CD8-positive, alpha-beta memory T cell (primary cell): ENCODE results near the gene PKD2. TPM values are rescaled to one million over a fixed set of nuclear protein-coding genes. Genes with fewer than 3 reads are reported as not detected.
A peak's percentile ranks its signal among the peaks of the same experiment; 100 is the strongest.

Source experiments
- CTCF ChIA-PET: fragments of 350-600 bp; sonication (Branson Sonifier 250); formaldehyde crosslinking; loops from one replicate; lab custom pipeline; 2021; ENCODE audit warnings: antibody characterized with exemption; lab: Charles Lee
- POLR2A ChIA-PET: fragments of 350-600 bp; sonication (Branson Sonifier 250); formaldehyde crosslinking; loops from one replicate; lab custom pipeline; 2021; ENCODE audit warnings: antibody characterized with exemption; lab: Charles Lee
- DNase-seq, 5 donors: peaks; one replicate each; pipeline versions ENCODE4 v3.0.0 to v3.0.0-alpha.2; 2020 to 2022; ENCODE audit warnings: mixed read lengths in 1 of 5
- H3K27ac ChIP-seq: one replicate; pipeline ENCODE4 v1.7.0; 2013; ENCODE audit warnings: low read depth, mild to moderate bottlenecking, low read length, moderate library complexity
- H3K27me3 ChIP-seq: 2 replicates; pipeline ENCODE4 v1.7.0; 2013; ENCODE audit warnings: low read length, mild to moderate bottlenecking; ENCODE audit not compliant: insufficient read depth, poor library complexity, severe bottlenecking
- H3K36me3 ChIP-seq: 2 replicates; pipeline ENCODE4 v1.7.0; 2013; ENCODE audit warnings: mild to moderate bottlenecking, low read length, moderate library complexity; ENCODE audit not compliant: insufficient read depth
- H3K4me1 ChIP-seq: 2 replicates; pipeline ENCODE4 v1.7.0; 2013; ENCODE audit warnings: mild to moderate bottlenecking, low read length, moderate library complexity; ENCODE audit not compliant: insufficient read depth
- H3K4me3 ChIP-seq: 2 replicates; pipeline ENCODE4 v1.7.0; 2013; ENCODE audit warnings: mild to moderate bottlenecking, low read length
- H3K9me3 ChIP-seq: 2 replicates; pipeline ENCODE4 v1.7.0; 2013; ENCODE audit warnings: mild to moderate bottlenecking, low read length
- H3K27ac Mint-ChIP-seq, 8 donors: one replicate each; pipeline ENCODE4 v1.8.0; 2020 to 2021; ENCODE audit warnings: mixed read lengths in 8 of 8, mild to moderate bottlenecking in 6 of 8, inconsistent platforms in 3 of 8, moderate library complexity in 3 of 8
- H3K27me3 Mint-ChIP-seq, 2 donors: one replicate each; pipeline ENCODE4 v1.8.0; 2020 to 2021; ENCODE audit warnings: mixed read lengths in 2 of 2, mild to moderate bottlenecking in 1 of 2, moderate library complexity in 1 of 2
- H3K36me3 Mint-ChIP-seq, 3 donors: one replicate each; pipeline ENCODE4 v1.8.0; 2020 to 2021; ENCODE audit warnings: mixed read lengths in 3 of 3, inconsistent platforms in 1 of 3, mild to moderate bottlenecking in 1 of 3
- H3K4me1 Mint-ChIP-seq, 3 donors: one replicate each; pipeline ENCODE4 v1.8.0; 2020 to 2021; ENCODE audit warnings: mixed read lengths in 3 of 3, inconsistent platforms in 1 of 3, mild to moderate bottlenecking in 1 of 3
- H3K4me3 Mint-ChIP-seq, 7 donors: one replicate each; pipeline ENCODE4 v1.8.0; 2020 to 2021; ENCODE audit warnings: mixed read lengths in 7 of 7, mild to moderate bottlenecking in 6 of 7, moderate library complexity in 4 of 7, inconsistent platforms in 2 of 7
- H3K9me3 Mint-ChIP-seq, 5 donors: one replicate each; pipeline ENCODE4 v1.8.0; 2020 to 2022; ENCODE audit warnings: mixed read lengths in 5 of 5, mild to moderate bottlenecking in 3 of 5, moderate library complexity in 2 of 5, inconsistent platforms in 1 of 5
- polyA plus RNA-seq: library from polyadenylated mRNA; unstranded; fragments of 300-500 nt; fragmentation: Illumina TruSeq; gene quantifications from one replicate; pipeline ENCODE4 v1.2.3, GENCODE V29; 2021
- total RNA-seq, 2 experiments: library from RNA; stranded (reverse); gene quantifications; one replicate each; pipeline ENCODE4 v1.2.3, GENCODE V29; 2021

Gene PKD2
- total and polyA plus RNA-seq, 3 experiments from 2014 or later = 4.9 to 8.3 (median 7.1) TPM

DNA sequence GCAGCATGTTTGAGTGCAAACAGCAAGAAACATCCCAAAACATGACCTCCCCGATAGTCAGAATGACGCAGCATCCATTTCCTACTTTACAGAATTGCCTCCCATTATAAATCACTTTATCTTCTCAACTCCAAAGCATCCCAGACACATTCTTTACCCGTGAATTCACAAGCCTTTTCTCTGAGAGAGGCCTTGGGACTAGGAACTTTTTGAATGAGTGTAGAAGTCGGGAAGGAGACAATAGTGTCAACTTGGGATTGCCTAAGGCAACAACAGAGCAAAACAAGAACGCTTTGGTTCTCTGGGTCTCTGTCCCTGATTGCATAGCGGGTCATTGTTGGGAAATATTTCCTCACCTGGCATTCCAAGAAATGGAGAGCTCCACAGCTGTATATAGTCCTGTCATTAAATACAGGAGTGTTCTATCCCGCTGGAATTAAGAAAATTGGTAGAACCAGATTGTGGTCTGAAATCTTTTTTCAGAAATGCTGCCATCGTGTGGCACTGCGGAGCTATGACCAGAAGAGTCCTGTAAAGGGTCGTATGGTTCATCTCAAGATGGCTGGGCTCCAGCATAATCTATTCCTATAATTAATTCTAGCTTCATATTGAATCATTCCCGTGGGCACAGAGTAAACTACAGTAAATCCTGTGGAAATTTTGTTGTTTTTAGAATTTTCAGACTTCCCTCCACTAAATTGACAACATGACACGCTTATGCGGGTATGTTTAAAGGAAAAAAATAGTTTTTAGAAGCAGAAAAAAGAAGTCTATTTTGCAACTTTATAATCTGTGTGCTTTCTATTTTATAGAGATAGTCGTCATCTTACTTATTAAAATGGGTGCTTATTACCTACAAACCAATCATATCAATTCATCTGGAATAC, 33.9 kb upstream of the PKD2 start:
- POLR2A ChIA-PET = no interaction called here
- Histone ChIP-seq H3K4me3 (no peak overlapping the region), H3K36me3 (no peaks in the 10 kb centered on the region), H3K27me3 (peaks cover 3% of the 10 kb centered on the region), H3K4me1 (peaks cover 8% of the 10 kb centered on the region), H3K9me3 (no peaks in the 10 kb centered on the region), H3K27ac (no peak overlapping the region)
- Mint-ChIP-seq H3K36me3 (no peaks in the 10 kb centered on the region), H3K27ac (no peak overlapping the region), H3K4me1 (peaks cover 9 to 13% (median 10%) of the 10 kb centered on the region in 3 donors), H3K4me3 (no peak overlapping the region), H3K9me3 (no peaks in the 10 kb centered on the region), H3K27me3 (peaks cover 25 to 48% of the 10 kb centered on the region in 2 donors)
- DNase-seq = peak in 2 of 5 donors; percentile 6 to 47
- CTCF ChIA-PET = interaction anchor here (0.8 to 1.6 kb wide), 4 partner anchors 10 to 36 kb away, joined by 3 to 5 read pairs (median 4); no protein-coding TSS in a partner anchor

DNA sequence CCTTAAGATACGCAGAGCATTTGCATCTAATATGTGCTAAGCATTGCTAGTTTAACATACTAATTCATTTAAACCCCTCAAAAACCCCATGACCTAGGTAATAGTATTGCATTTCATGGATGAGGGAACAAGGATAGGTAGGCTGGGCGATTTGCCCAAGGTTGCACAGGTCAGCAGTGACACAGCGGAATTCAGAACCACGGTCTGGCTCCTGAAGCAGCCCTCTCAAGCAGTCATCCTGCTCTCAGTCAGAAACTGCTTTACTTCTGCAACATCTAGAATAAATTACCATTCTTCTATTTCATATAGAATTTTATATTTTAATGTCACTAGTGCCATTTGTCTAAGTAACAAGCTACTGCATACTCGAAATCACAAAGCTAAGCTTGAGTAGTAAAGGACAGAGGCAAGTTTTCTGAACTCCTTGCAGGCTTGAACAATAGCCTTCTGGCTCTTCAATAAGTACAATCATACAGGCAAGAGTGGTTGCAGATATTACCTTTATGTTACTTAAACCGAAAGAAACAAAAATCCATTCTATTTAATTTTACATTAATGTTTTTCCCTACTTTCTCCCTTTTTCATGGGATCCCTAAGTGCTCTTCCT, 32.5 kb upstream of the PKD2 start:
- Histone ChIP-seq H3K36me3 (no peaks in the 10 kb centered on the region), H3K4me3 (no peak overlapping the region), H3K4me1 (peaks cover 8% of the 10 kb centered on the region), H3K27ac (no peak overlapping the region), H3K27me3 (peaks cover 3% of the 10 kb centered on the region), H3K9me3 (no peaks in the 10 kb centered on the region)
- peak overlapping the region in 2 of 7 donors; percentile 35 to 59 for H3K4me3 Mint-ChIP-seq
- H3K27me3 Mint-ChIP-seq = peaks cover 28 to 51% of the 10 kb centered on the region in 2 donors
- H3K27ac Mint-ChIP-seq = no peak overlapping the region
- ChIA-PET CTCF (no interaction called here), POLR2A (no interaction called here)
- no peak for DNase-seq
- no peaks in the 10 kb centered on the region for H3K9me3 Mint-ChIP-seq
- H3K36me3 Mint-ChIP-seq = no peaks in the 10 kb centered on the region
- H3K4me1 Mint-ChIP-seq = peaks cover 9 to 13% (median 10%) of the 10 kb centered on the region in 3 donors

DNA sequence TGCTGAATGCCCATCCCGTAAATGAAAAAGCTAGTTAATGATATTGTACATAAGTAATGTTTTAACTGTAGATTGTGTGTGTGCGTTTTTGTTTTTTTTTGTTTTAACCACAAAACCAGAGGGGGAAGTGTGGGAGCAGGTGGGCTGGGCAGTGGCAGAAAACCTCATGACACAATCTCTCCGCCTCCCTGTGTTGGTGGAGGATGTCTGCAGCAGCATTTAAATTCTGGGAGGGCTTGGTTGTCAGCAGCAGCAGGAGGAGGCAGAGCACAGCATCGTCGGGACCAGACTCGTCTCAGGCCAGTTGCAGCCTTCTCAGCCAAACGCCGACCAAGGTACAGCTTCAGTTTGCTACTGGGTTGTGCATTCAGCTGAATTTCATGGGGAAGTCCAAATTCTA, 32.0 kb upstream of the PKD2 start, which contains the start of gene SPP1:
Gene SPP1, plus strand, starts transcription at position 249 of the 400 bp plus-strand sequence. CDS start 1,182 bp downstream, outside the sequence.
- Mint-ChIP-seq H3K4me1 (peaks cover 9 to 13% (median 10%) of the 10 kb centered on the region in 3 donors), H3K4me3 (peak within 1 kb of the TSS in 2 of 7 donors; percentile 35 to 59), H3K9me3 (no peaks in the 10 kb centered on the region), H3K36me3 (no peaks in the 10 kb centered on the region), H3K27ac (peak within 1 kb of the TSS in 1 of 8 donors; percentile 10), H3K27me3 (peaks cover 28 to 51% of the 10 kb centered on the region in 2 donors)
- peaks cover 3% of the 10 kb centered on the region for H3K27me3 ChIP-seq
- ChIA-PET CTCF (no interaction called here), POLR2A (no interaction called here)
- H3K36me3 ChIP-seq = no peaks in the 10 kb centered on the region
- H3K4me1 ChIP-seq = peaks cover 8% of the 10 kb centered on the region
- no peak within 1 kb of the TSS for H3K4me3 ChIP-seq
- H3K27ac ChIP-seq = no peak within 1 kb of the TSS
- no peaks in the 10 kb centered on the region for H3K9me3 ChIP-seq
- no peak for DNase-seq

DNA sequence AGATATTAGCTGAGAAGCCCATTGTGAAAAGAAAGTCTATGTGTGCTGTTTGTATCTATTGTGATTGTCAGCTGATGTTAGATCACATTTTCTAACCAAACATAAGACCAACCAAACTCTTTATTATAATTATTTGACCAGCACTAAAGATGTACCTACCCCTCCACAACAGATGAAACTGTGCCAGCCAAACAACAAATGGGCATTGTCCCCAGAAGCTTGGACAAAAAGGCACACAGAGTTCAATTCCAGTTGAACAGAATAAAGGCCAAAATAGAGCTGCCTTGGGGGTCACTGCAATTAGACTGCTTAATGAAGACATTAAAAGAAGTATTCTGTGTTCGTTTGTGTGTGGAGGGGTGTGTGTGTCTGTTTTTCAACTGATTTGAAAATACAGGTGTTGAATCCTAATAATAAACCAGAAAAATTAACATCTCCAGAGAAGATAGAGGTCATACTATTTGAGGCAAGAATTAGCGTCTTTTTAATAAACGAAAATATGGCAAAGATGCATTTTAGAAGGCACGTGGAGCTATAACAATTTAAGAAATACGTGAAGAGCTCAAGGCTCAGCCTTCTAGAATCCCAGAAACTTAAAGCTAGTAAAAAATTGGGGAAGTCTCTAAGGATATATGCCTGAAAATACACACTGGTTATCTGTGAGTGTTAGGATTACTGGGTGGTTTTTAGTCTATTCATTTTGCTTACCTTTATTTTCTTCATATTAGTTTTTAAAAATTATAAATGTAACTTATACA, 29.7 kb upstream of the PKD2 start:
- no peak for DNase-seq
- Histone ChIP-seq H3K4me3 (no peak overlapping the region), H3K36me3 (no peaks in the 10 kb centered on the region), H3K27me3 (peaks cover 3% of the 10 kb centered on the region), H3K4me1 (peaks cover 8% of the 10 kb centered on the region), H3K9me3 (no peaks in the 10 kb centered on the region), H3K27ac (no peak overlapping the region)
- no peak overlapping the region for H3K27ac Mint-ChIP-seq
- peaks cover 9 to 13% (median 10%) of the 10 kb centered on the region in 3 donors for H3K4me1 Mint-ChIP-seq
- no peaks in the 10 kb centered on the region for H3K9me3 Mint-ChIP-seq
- H3K36me3 Mint-ChIP-seq = peaks cover 0 to 3% (median 0%) of the 10 kb centered on the region in 3 donors
- POLR2A ChIA-PET = no interaction called here
- H3K4me3 Mint-ChIP-seq = no peak overlapping the region
- H3K27me3 Mint-ChIP-seq = peaks cover 27 to 60% of the 10 kb centered on the region in 2 donors
- CTCF ChIA-PET = interaction anchor here (2.4 kb wide), 1 partner anchor 9 kb away, joined by 6 read pairs; no protein-coding TSS in a partner anchor

DNA sequence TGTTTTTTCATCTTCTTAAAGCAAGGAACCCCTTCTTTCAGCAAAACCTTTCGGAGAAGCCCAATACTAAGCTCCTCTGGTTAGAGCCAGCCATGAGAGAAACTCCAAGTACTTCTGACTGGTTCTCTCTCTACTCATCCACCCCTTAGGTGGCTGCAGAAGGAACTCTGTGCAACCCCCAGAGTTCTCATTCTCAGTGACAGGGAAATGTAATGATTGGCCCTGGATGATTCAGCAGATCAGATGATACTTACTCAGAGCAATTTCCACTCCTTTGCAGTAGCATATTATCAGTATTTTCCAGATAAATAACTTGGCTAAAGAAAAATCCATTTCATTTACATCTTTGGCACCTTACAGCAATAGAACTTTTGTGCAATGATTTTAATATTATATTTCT, 28.8 kb upstream of the PKD2 start:
- Mint-ChIP-seq H3K4me1 (peaks cover 8 to 11% (median 9%) of the 10 kb centered on the region in 3 donors), H3K36me3 (peaks cover 0 to 3% (median 0%) of the 10 kb centered on the region in 3 donors), H3K9me3 (no peaks in the 10 kb centered on the region), H3K27me3 (peaks cover 21 to 56% of the 10 kb centered on the region in 2 donors), H3K4me3 (no peak overlapping the region), H3K27ac (no peak overlapping the region)
- no peaks in the 10 kb centered on the region for H3K9me3 ChIP-seq
- CTCF ChIA-PET = interaction anchor here (2.4 kb wide), 1 partner anchor 10 kb away, joined by 6 read pairs; no protein-coding TSS in a partner anchor
- POLR2A ChIA-PET = no interaction called here
- peaks cover 8% of the 10 kb centered on the region for H3K4me1 ChIP-seq
- H3K27me3 ChIP-seq = peaks cover 3% of the 10 kb centered on the region
- no peak overlapping the region for H3K27ac ChIP-seq
- no peak for DNase-seq
- H3K4me3 ChIP-seq = no peak overlapping the region
- H3K36me3 ChIP-seq = no peaks in the 10 kb centered on the region

DNA sequence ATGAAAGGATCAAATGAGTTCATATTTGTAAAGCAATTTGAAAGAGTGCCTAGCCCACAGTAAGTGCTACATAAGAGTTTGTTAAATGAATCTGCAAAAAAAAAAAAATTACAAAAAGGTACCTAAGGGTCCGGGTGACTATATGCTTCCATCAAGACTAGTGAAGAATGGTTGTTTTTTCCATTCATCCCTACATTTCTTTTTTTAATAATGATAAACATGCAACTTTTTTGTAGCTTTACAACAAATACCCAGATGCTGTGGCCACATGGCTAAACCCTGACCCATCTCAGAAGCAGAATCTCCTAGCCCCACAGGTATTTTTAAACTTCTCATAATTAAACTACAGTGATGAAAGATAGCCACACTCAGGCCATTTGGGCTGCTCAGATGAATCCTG, 27.6 kb upstream of the PKD2 start:
- CTCF ChIA-PET = interaction anchor here (2.4 kb wide), 1 partner anchor 12 kb away, joined by 6 read pairs; no protein-coding TSS in a partner anchor
- Histone ChIP-seq H3K4me3 (no peak overlapping the region), H3K36me3 (no peaks in the 10 kb centered on the region), H3K4me1 (peaks cover 8% of the 10 kb centered on the region), H3K27me3 (peaks cover 3% of the 10 kb centered on the region), H3K9me3 (no peaks in the 10 kb centered on the region), H3K27ac (no peak overlapping the region)
- no peak for DNase-seq
- POLR2A ChIA-PET = no interaction called here
- Mint-ChIP-seq H3K27ac (no peak overlapping the region), H3K9me3 (no peaks in the 10 kb centered on the region), H3K4me3 (no peak overlapping the region), H3K4me1 (peaks cover 8 to 10% (median 9%) of the 10 kb centered on the region in 3 donors), H3K36me3 (peaks cover 0 to 3% (median 0%) of the 10 kb centered on the region in 3 donors), H3K27me3 (peaks cover 20 to 58% of the 10 kb centered on the region in 2 donors)

- H3K27ac Mint-ChIP-seq = no peak overlapping the region
- DNase-seq = no peak
- H3K36me3 Mint-ChIP-seq = peaks cover 0 to 3% (median 0%) of the 10 kb centered on the region in 3 donors
- Histone ChIP-seq H3K27ac (no peak overlapping the region), H3K36me3 (no peaks in the 10 kb centered on the region), H3K27me3 (no peaks in the 10 kb centered on the region), H3K9me3 (no peaks in the 10 kb centered on the region), H3K4me3 (no peak overlapping the region), H3K4me1 (no peaks in the 10 kb centered on the region)
- H3K27me3 Mint-ChIP-seq = peaks cover 18 to 63% of the 10 kb centered on the region in 2 donors
- H3K4me1 Mint-ChIP-seq = peaks cover 0 to 1% (median 0%) of the 10 kb centered on the region in 3 donors
- H3K4me3 Mint-ChIP-seq = no peak overlapping the region
- POLR2A ChIA-PET = no interaction called here
- no peaks in the 10 kb centered on the region for H3K9me3 Mint-ChIP-seq
- CTCF ChIA-PET = no interaction called here
Measured at GRCh38 chr4:87981486-87981885, 25.9 kb upstream of the PKD2 start.
